Neural progenitor cell (in vitro differentiated cells): ENCODE measurements around the gene TTC6. TPM values are rescaled to one million over a fixed set of nuclear protein-coding genes. Genes with fewer than 3 reads are reported as not detected.

Source experiments
- DNase-seq: peaks from one replicate; pipeline ENCODE4 v3.0.0-alpha.2; 2016; ENCODE audit warnings: low spot score
- H2AFZ ChIP-seq: fragments of 200-600 bp; sonication (generic); replicated peaks from 2 replicates; pipeline ENCODE4 v1.6.1; 2016; ENCODE audit warnings: antibody characterized with exemption
- H3F3A ChIP-seq: fragments of 200-600 bp; sonication (generic); 2 replicates; pipeline ENCODE4 v1.6.1; 2016; ENCODE audit warnings: antibody characterized with exemption, low read depth
- H3K27ac ChIP-seq: fragments of 200-600 bp; sonication (generic); 2 replicates; pipeline ENCODE4 v1.5.1; 2016; ENCODE audit warnings: mild to moderate bottlenecking
- H3K27me3 ChIP-seq: fragments of 200-600 bp; sonication (generic); 2 replicates; pipeline ENCODE4 v1.6.1; 2016; ENCODE audit warnings: mild to moderate bottlenecking, moderate library complexity
- H3K36me3 ChIP-seq: fragments of 200-600 bp; sonication (generic); 2 replicates; pipeline ENCODE4 v1.5.1; 2016
- H3K4me1 ChIP-seq: fragments of 200-600 bp; sonication (generic); 2 replicates; pipeline ENCODE4 v1.6.1; 2016; ENCODE audit warnings: mixed run types
- H3K4me2 ChIP-seq: fragments of 200-600 bp; sonication (generic); 2 replicates; pipeline ENCODE4 v1.6.1; 2016
- H3K4me3 ChIP-seq: fragments of 200-600 bp; sonication (generic); 2 replicates; pipeline ENCODE4 v1.5.1; 2016
- H3K79me2 ChIP-seq: fragments of 200-600 bp; sonication (generic); 2 replicates; pipeline ENCODE4 v1.6.1; 2016; ENCODE audit warnings: low read depth
- H3K9ac ChIP-seq: fragments of 200-600 bp; sonication (generic); 2 replicates; pipeline ENCODE4 v1.6.1; 2016
- H3K9me3 ChIP-seq: fragments of 200-600 bp; sonication (generic); 2 replicates; pipeline ENCODE4 v1.5.1; 2016; ENCODE audit warnings: low read depth
- H4K20me1 ChIP-seq: fragments of 200-600 bp; sonication (generic); 2 replicates; pipeline ENCODE4 v1.6.1; 2016; ENCODE audit warnings: low read depth
- H3K27ac Mint-ChIP-seq: 3 replicates; pipeline ENCODE4 v1.8.0; 2021; ENCODE audit warnings: mixed read lengths
- H3K27me3 Mint-ChIP-seq: 2 replicates; pipeline ENCODE4 v1.8.0; 2022; ENCODE audit warnings: low read depth, mild to moderate bottlenecking, inconsistent platforms, moderate library complexity, mixed read lengths; ENCODE audit not compliant: insufficient read depth
- H3K36me3 Mint-ChIP-seq: 3 replicates; pipeline ENCODE4 v1.8.0; 2021; ENCODE audit warnings: mixed read lengths
- H3K4me1 Mint-ChIP-seq: 3 replicates; pipeline ENCODE4 v1.8.0; 2021; ENCODE audit warnings: mixed read lengths
- H3K4me3 Mint-ChIP-seq: 3 replicates; pipeline ENCODE4 v1.8.0; 2021; ENCODE audit warnings: mild to moderate bottlenecking, moderate library complexity, mixed read lengths
- H3K9me3 Mint-ChIP-seq: 3 replicates; pipeline ENCODE4 v1.8.0; 2020; ENCODE audit warnings: mixed read lengths
- CTCF ChIP-seq: fragments of 200-600 bp; sonication (generic); IDR thresholded peaks from 2 replicates; pipeline ENCODE4 v1.5.1; 2017; ENCODE audit warnings: antibody characterized with exemption, mild to moderate bottlenecking
- EZH2 ChIP-seq: fragments of 200-600 bp; sonication (generic); IDR thresholded peaks from 2 replicates; pipeline ENCODE4 v1.6.1; 2017; ENCODE audit warnings: antibody characterized with exemption, mild to moderate bottlenecking, moderate library complexity
- EZH2phosphoT487 ChIP-seq: fragments of 200-600 bp; sonication (generic); IDR thresholded peaks from 2 replicates; pipeline ENCODE4 v1.6.1; 2017; ENCODE audit warnings: antibody characterized with exemption
- total RNA-seq: library from RNA; depleted of rRNA; stranded (reverse); fragments of >200 nt; gene quantifications from 2 replicates; pipeline ENCODE4 v1.2.3, GENCODE V29; 2015; ENCODE audit warnings: low replicate concordance

Gene TTC6
- total RNA-seq, 1 donor from 2014 or later: 2.6 TPM

- Histone ChIP-seq H3K79me2 (no peaks in the 10 kb centered on the region), H3K36me3 (no peaks in the 10 kb centered on the region), H3K4me3 (peak overlapping the region; percentile 34), H3K4me2 (peak overlapping the region; percentile 76), H2AFZ (no peak overlapping the region), H3K27ac (no peak overlapping the region), H3K27me3 (peaks cover 100% of the 10 kb centered on the region), H3K9me3 (no peaks in the 10 kb centered on the region), H4K20me1 (peaks cover 87% of the 10 kb centered on the region), H3F3A (peaks cover 54% of the 10 kb centered on the region), H3K9ac (no peak overlapping the region), H3K4me1 (peaks cover 37% of the 10 kb centered on the region)
- TF ChIP-seq EZH2phosphoT487 (peak; percentile 87), EZH2 (peak; percentile 80), CTCF (no peak)
- DNase-seq: no peak
- Mint-ChIP-seq H3K4me3 (peak overlapping the region; percentile 77), H3K9me3 (no peaks in the 10 kb centered on the region), H3K36me3 (no peaks in the 10 kb centered on the region), H3K27ac (no peak overlapping the region), H3K4me1 (peaks cover 45% of the 10 kb centered on the region), H3K27me3 (peaks cover 61% of the 10 kb centered on the region)
Observed at GRCh38 chr14:37584211-37585100, 11.0 kb upstream of the TTC6 start.

GRCh38 chr14:37585101-37585511 is 10.3 kb upstream of the TTC6 start:
- Histone ChIP-seq H3K36me3 (no peaks in the 10 kb centered on the region), H3K9ac (no peak overlapping the region), H3K4me1 (peaks cover 37% of the 10 kb centered on the region), H3K9me3 (no peaks in the 10 kb centered on the region), H3K4me3 (no peak overlapping the region), H2AFZ (no peak overlapping the region), H3K4me2 (peak overlapping the region; percentile 76), H3F3A (peaks cover 59% of the 10 kb centered on the region), H3K27ac (no peak overlapping the region), H4K20me1 (peaks cover 87% of the 10 kb centered on the region), H3K27me3 (peaks cover 100% of the 10 kb centered on the region), H3K79me2 (no peaks in the 10 kb centered on the region)
- Mint-ChIP-seq H3K27ac (no peak overlapping the region), H3K9me3 (no peaks in the 10 kb centered on the region), H3K36me3 (no peaks in the 10 kb centered on the region), H3K4me3 (peak overlapping the region; percentile 68), H3K27me3 (peaks cover 66% of the 10 kb centered on the region), H3K4me1 (peaks cover 39% of the 10 kb centered on the region)
- TF ChIP-seq CTCF (no peak), EZH2 (peak; percentile 44), EZH2phosphoT487 (peak; percentile 8)
- DNase-seq: peak; percentile 66

GRCh38 chr14:37585971-37586796 is 9.2 kb upstream of the TTC6 start:
- Histone ChIP-seq H3F3A (peaks cover 70% of the 10 kb centered on the region), H3K4me3 (no peak overlapping the region), H3K27me3 (peaks cover 100% of the 10 kb centered on the region), H3K4me2 (no peak overlapping the region), H2AFZ (no peak overlapping the region), H3K9me3 (no peaks in the 10 kb centered on the region), H3K9ac (no peak overlapping the region), H3K36me3 (no peaks in the 10 kb centered on the region), H4K20me1 (peaks cover 93% of the 10 kb centered on the region), H3K4me1 (peaks cover 37% of the 10 kb centered on the region), H3K79me2 (no peaks in the 10 kb centered on the region), H3K27ac (no peak overlapping the region)
- H3K9me3 Mint-ChIP-seq: no peaks in the 10 kb centered on the region
- H3K27me3 Mint-ChIP-seq: peaks cover 77% of the 10 kb centered on the region
- H3K36me3 Mint-ChIP-seq: no peaks in the 10 kb centered on the region
- no peak overlapping the region for H3K27ac Mint-ChIP-seq
- H3K4me3 Mint-ChIP-seq: no peak overlapping the region
- peaks cover 42% of the 10 kb centered on the region for H3K4me1 Mint-ChIP-seq
- peak; percentile 36 for DNase-seq
- TF ChIP-seq EZH2phosphoT487: no peak
